Glomerular visceral epithelial cell (primary cell): ENCODE results near the gene CNIH3.
"Not testable (repeated sequence)": the region's sequence is repeated elsewhere in the genome, so short reads cannot be mapped to it uniquely, and the experiment has no call there.

Experiments used
- DNase-seq: peaks from one replicate; pipeline ENCODE4 v3.0.0-alpha.2; 2016; ENCODE audit errors: extremely low spot score

CNIH3 gene

DNA sequence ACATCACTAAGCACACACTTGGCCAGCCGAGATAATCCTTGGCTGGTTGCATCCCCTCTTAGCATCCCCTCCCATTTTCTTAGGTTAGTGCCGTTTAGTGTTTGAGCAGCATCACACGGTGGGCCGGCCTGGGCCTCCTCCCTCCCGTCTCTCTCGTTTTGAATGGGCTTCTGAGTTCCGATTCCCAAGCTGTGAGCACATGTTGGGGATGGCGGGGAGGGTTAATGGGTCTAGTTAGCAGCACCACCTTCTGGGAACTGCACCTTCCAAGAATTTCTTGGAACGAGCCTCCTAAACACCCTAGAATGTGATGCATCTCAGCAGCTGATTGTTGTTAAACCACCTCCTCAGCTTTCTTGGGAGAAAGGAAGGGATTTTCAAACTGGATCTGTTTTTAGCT is 73.3 kb downstream of the CNIH3 start:
- no peak for DNase-seq

DNA sequence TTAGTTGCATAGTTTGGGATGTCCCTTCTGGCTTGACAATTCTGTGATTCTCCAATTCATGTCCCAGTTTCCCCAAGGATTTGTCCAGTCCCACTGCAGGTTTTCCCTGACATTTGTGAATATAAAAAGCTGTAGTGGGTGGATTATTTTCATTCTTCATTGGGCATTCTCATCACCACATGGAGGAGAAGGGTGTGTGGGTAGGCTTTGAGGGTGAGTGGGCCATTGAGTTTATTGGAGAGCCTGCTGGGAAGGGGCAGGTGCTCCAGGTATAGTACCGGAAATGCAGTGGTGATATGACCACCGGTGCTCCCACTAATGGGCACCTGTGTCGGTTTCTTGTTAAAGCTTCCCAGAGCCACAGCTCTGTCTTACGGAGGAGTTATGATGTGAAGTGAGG is 74.5 kb downstream of the CNIH3 start:
- no peak for DNase-seq

DNA sequence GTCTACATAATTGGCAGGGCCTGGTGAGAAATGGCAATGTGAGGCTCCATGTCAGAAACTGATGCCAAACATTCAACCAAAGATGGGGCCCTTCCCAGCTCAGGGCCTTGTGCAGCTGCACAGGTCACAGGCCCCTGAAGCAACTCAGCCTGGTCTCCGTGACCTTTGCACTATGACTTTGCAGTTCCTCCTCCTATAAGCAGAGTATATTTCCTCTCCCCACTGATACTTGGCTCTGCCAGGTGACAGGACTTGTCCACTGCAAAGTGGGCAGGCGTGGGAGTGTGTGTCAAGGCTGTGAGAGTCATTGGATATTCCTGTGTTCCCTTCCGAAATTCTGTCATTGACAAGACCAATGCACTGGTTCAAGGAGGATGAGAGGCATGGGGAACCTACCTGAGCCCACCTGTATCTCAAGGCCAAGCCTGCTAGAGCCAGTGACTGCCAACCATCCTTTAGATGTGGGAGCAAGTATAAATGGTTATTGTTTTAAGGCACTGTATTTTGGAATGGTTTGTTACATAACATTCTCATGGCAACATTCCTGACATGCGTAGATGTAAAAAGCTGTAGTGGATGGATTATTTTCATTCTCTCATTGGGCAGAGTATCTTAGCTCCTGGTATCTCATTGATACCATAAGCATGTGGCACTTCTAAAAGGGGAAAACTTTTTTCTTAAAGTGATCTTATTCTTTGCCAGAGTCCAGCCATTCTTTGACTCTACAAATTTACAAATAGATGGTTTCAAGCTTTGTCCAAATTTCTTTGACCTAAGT is 75.2 kb downstream of the CNIH3 start:
- DNase-seq, result no peak

DNA sequence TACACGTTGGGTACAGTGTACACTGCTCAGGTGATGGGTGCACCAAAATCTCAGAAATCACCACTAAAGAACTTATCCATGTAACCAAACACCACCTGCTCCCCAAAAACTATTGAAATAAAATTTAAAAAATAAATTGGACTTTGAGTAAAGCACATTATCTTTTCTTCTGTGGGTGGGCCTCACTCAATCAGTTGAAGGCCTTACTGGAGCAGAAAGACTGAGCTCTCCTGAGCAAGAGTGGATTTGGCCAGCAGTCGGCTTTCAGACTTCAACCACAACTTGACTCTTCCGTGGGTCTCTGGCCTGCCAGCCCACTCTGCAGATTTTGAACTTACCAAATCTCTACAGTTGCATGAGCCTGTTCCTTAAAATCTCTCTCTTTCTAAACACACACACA is 78.9 kb downstream of the CNIH3 start:
- no peak for DNase-seq

- no peak for DNase-seq
These were observed 79.9 kb downstream of the CNIH3 start for GRCh38 chr1:224696021-224696420.

GRCh38 chr1:224696891-224697765 is 81.0 kb downstream of the CNIH3 start:
- peak; percentile 57 for DNase-seq

DNA sequence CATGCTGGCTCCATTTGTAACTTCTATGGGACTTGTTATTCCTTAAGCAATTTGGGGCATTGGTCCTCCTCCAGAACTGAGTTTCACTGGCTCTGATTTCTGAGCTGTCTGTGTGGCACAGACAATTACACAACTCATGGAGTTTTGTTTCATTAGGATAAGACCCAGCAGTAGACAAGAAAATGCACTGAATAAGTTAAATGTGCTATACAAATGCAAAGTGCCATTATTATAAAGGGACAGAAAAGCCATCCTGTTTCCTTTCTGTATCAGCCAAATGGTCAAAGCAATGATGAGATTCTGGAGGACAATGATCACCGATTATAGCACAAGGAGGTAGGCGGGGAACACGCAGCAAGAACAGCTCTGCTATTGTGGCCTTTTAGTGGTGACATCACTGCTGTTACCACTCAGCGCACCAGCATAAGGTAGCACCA is 81.9 kb downstream of the CNIH3 start:
- DNase-seq, result no peak

- DNase-seq, result no peak
These were observed 84.9 kb downstream of the CNIH3 start for GRCh38 chr1:224700918-224701531.

DNA sequence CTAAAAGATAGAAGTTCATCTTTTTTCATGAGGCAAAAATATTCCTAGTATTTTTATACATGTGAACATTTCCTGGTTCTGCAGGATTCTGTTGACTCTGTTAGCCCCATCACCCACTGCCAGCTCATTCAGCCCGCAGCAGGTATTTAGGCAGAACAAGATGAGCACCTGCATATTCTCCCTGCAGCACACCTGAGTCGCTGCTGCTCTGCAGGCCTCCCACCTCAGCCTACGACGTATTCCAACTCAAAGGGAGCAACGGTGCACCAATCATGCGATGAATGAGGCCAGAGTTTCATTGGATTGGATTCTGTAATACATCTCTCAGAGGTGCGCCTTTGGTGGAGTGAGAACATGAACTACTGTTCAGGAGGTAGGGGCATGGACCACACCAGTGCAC is 87.6 kb downstream of the CNIH3 start:
- no peak for DNase-seq

GRCh38 chr1:224704107-224704735 is 88.1 kb downstream of the CNIH3 start:
- DNase-seq, result no peak

DNA sequence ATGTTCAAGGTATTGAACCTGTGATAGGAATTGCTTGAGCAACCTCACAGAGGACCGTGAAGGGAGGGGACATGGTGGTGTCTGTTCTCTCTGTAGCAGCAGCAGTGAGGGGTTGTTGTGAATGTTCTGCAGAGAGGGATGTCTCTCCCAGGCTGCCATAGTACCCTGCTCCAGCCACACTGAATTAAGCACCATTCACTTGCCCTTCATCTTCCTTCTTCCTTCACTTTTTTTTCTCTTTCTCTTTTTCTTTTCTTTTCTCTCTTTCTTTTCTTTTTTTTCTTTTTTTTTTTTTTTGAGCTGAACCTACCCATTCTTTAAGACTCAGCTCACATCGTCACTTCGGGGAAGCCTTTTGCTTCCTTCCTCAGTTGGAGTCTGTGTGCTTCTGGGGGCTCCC is 89.5 kb downstream of the CNIH3 start:
- no peak for DNase-seq

GRCh38 chr1:224707843-224708725 is 92.0 kb downstream of the CNIH3 start:
- DNase-seq, result peak; percentile 43

- no peak for DNase-seq
These were observed 94.1 kb downstream of the CNIH3 start for GRCh38 chr1:224710196-224710595.

DNA sequence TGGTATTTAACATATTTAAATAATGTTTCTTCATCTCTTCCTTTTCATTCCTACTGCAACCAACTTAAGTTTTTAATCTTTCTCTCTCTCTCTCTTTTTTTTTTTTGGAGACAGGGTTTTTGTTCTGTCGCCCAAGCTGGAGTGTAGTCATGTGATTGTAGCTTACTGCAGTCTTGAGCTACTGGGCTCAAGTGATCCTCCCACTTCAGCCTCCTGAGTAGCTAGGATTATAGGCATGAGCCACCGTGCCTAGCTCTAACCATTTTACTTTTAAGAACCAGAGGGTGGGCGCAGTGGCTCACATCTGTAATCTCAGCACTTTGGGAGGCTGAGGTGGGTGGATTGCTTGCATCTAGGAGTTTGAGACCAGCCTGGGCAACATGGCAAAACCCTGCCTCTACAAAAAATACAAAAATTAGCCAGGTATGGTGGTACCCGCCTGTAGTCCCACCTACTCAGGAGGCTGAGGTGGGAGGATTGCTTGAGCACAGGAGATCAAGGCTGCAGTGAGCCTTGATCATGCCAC is 95.2 kb downstream of the CNIH3 start:
- not testable (repeated sequence) for DNase-seq

DNA sequence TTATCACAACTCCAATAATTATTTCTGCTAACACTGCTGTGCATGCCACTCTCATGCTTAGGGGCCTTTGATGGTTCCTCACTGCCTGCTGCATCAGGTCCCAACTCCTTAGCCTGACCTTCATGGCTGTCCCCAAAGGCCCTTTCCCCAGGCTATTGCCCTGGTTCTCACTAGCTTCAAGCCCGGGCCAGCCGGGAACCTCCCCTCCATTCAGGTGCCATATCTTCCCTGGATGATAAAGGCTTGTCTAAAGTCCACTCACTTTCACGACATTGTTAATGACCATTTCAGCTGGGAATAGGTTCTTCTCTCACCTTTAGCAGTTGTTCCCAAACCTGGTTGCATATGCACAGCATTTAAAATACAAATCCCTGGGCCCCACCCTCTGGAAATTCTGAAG is 95.8 kb downstream of the CNIH3 start:
- DNase-seq, result no peak

DNA sequence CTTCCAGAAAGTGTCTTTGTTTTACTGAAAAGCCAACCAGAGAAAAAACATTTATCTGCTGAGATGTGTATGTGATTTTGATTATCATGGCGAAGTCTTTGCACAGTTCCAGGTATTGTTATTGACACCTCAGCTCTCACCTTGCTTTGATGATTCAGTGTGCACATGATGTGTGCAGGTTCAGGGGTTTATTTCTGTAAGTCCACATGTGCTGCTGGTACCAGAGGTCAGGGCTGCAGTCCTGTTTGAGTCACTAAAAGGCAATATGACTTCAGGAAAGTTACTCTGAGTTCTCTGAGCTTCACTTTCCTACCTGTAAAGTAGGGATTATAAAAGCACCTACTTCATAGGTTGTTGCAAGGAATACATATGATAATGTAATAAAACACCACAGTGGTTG is 97.1 kb downstream of the CNIH3 start:
- no peak for DNase-seq

DNA sequence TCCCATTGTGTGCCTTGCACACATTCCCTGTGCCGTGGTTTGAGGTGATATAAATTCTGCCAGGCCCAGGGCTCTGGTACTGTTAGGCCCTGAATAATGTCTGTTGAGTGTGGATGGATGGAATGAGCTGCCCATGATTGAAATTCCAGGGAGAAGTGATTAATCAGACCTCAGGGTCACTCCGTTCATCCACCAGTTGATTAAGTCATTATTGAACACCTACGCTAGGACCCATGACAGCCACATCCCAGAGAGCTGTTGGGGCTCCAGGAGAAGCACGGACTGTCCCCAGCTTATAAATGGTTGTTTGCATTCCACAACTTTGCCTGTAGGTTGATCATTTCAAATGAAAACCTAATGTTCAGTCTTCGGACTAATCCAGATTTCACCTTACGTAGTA is 98.4 kb downstream of the CNIH3 start:
- no peak for DNase-seq

- no peak for DNase-seq
These were observed 102.4 kb downstream of the CNIH3 start for GRCh38 chr1:224718470-224719053.

GRCh38 chr1:224719716-224720115 is 103.6 kb downstream of the CNIH3 start:
- DNase-seq, result no peak

DNA sequence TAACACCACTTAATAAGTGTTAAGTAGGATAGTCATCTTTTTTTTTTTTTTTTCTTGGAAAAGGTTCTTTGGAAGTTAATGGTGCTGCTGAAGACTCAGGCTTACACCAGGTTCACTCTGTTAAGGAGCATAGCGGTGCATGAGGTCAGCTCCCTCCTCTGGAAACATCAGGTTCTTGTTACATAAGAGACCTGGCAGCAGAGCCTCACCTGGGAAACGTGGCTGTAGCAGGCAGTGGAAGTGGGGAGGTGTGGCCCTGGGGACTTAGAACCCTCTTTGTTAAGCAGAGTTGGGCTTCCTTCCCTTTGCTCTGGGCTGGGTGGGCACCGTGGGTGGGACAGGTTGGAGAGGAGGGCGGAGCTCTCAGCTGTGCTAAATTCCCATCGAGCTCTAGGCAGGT is 104.1 kb downstream of the CNIH3 start:
- no peak for DNase-seq
